Liver (tissue), 9 donors: ENCODE results near the gene CCDC60. TPM values are rescaled to one million over a fixed set of nuclear protein-coding genes. Genes with fewer than 3 reads are reported as not detected.

Experiments
- DNase-seq: peaks from one replicate; pipeline ENCODE4 v3.0.0-alpha.2; 2017; ENCODE audit warnings: low spot score
- H3K27ac ChIP-seq, 2 donors: one replicate each; pipeline ENCODE4 v1.7.0; 2013; ENCODE audit warnings: inconsistent platforms in 2 of 2, low read length in 2 of 2, control low read depth in 1 of 2, low read depth in 1 of 2, mild to moderate bottlenecking in 1 of 2
- H3K27me3 ChIP-seq, 4 donors: one replicate each; pipeline versions ENCODE4 v1.6.1 to v1.7.0; 2013; ENCODE audit warnings: low read length in 3 of 4, inconsistent platforms in 1 of 4, mild to moderate bottlenecking in 1 of 4, moderate library complexity in 1 of 4; ENCODE audit not compliant: control insufficient read depth in 4 of 4, insufficient read depth in 4 of 4
- H3K36me3 ChIP-seq, 4 donors: one replicate each; pipeline versions ENCODE4 v1.6.1 to v1.7.0; 2013; ENCODE audit warnings: low read length in 3 of 4, mild to moderate bottlenecking in 3 of 4, low read depth in 1 of 4, moderate library complexity in 1 of 4; ENCODE audit not compliant: control insufficient read depth in 4 of 4, insufficient read depth in 3 of 4
- H3K4me1 ChIP-seq, 4 donors: one replicate each; pipeline versions ENCODE4 v1.6.1 to v1.7.0; 2013; ENCODE audit warnings: low read length in 3 of 4, mild to moderate bottlenecking in 3 of 4, moderate library complexity in 1 of 4; ENCODE audit not compliant: control insufficient read depth in 4 of 4, insufficient read depth in 4 of 4
- H3K4me3 ChIP-seq, 3 donors: one replicate each; pipeline versions ENCODE4 v1.6.1 to v1.7.0; 2013; ENCODE audit warnings: low read length in 3 of 3, control low read depth in 1 of 3, low read depth in 1 of 3, mild to moderate bottlenecking in 1 of 3
- H3K9ac ChIP-seq, 2 donors: one replicate each; pipeline ENCODE4 v1.7.0; 2013; ENCODE audit warnings: low read length in 2 of 2, mild to moderate bottlenecking in 2 of 2, moderate library complexity in 2 of 2, control low read depth in 1 of 2, low read depth in 1 of 2
- H3K9me3 ChIP-seq, 4 donors: one replicate each; pipeline versions ENCODE4 v1.6.1 to v1.7.0; 2013; ENCODE audit warnings: low read length in 3 of 4; ENCODE audit not compliant: control insufficient read depth in 4 of 4
- ATF3 ChIP-seq: IDR thresholded peaks from 2 replicates; pipeline ENCODE4 v1.6.1; 2016; ENCODE audit warnings: antibody characterized with exemption
- EGR1 ChIP-seq, 2 donors: IDR thresholded peaks; 2 replicates each; pipeline ENCODE4 v1.6.1; 2016 to 2018; ENCODE audit warnings: antibody characterized with exemption in 2 of 2, low read depth in 2 of 2
- GABPA ChIP-seq, 2 donors: IDR thresholded peaks in 1 of 2; conservative IDR thresholded peaks in 1 of 2; 2 replicates each; pipeline ENCODE4 v1.6.1; 2016; ENCODE audit warnings: antibody characterized with exemption in 2 of 2, mild to moderate bottlenecking in 1 of 2, moderate library complexity in 1 of 2
- HNF4A ChIP-seq, 2 donors: conservative IDR thresholded peaks; 2 replicates each; pipeline ENCODE4 v1.6.1; 2016; ENCODE audit warnings: antibody characterized with exemption in 2 of 2, mild to moderate bottlenecking in 2 of 2
- HNF4G ChIP-seq: IDR thresholded peaks from 2 replicates; pipeline ENCODE4 v1.6.1; 2016; ENCODE audit warnings: antibody characterized with exemption
- JUND ChIP-seq, 2 donors: IDR thresholded peaks; 2 replicates each; pipeline ENCODE4 v1.6.1; 2016; ENCODE audit warnings: antibody characterized with exemption in 2 of 2
- NR2F2 ChIP-seq: IDR thresholded peaks from 2 replicates; pipeline ENCODE4 v1.6.1; 2016; ENCODE audit warnings: antibody characterized with exemption
- RAD21 ChIP-seq, 2 donors: IDR thresholded peaks; 2 replicates each; pipeline ENCODE4 v1.6.1; 2016; ENCODE audit warnings: antibody characterized with exemption in 2 of 2, mild to moderate bottlenecking in 2 of 2
- REST ChIP-seq: IDR thresholded peaks from 2 replicates; pipeline ENCODE4 v1.6.1; 2016; ENCODE audit warnings: antibody characterized with exemption, mild to moderate bottlenecking
- RXRA ChIP-seq, 2 donors: IDR thresholded peaks; 2 replicates each; pipeline ENCODE4 v1.6.1; 2017 to 2018; ENCODE audit warnings: antibody characterized with exemption in 2 of 2, mild to moderate bottlenecking in 1 of 2
- SP1 ChIP-seq: IDR thresholded peaks from 2 replicates; pipeline ENCODE4 v1.6.1; 2018; ENCODE audit warnings: antibody characterized with exemption, mild to moderate bottlenecking
- TAF1 ChIP-seq: conservative IDR thresholded peaks from 2 replicates; pipeline ENCODE4 v1.6.1; 2016; ENCODE audit warnings: antibody characterized with exemption, mild to moderate bottlenecking
- WGBS: extraction: QIAGEN DNeasy Blood & Tissue Kit; methylation state at CpG from one replicate; pipeline ENCODE4 v1.1.7; 2013; 5-methylcytosine and 5-hydroxymethylcytosine counted together
- polyA plus RNA-seq, 2 donors: library from polyadenylated mRNA; stranded (reverse) in 1 of 2; unstranded in 1 of 2; fragments of 200-250 nt in 1 of 2; fragments of >200 nt in 1 of 2; fragmentation: Nextera tagmentation in 1 of 2; extraction: Ambion mirVana in 1 of 2; gene quantifications; one replicate each; pipeline versions ENCODE4 v1.2.1 to v1.2.3, GENCODE V29; 2013 to 2015
- total RNA-seq, 2 donors: library from RNA; depleted of rRNA; stranded (reverse); fragments of >200 nt; gene quantifications; one replicate each; pipeline ENCODE4 v1.2.3, GENCODE V29; 2014
- TF ChIP-seq, protein P1 (sequence below): IDR thresholded peaks from 2 replicates; pipeline ENCODE4 v1.6.1; 2016; ENCODE audit warnings: antibody characterized with exemption
- TF ChIP-seq, protein P2 (sequence below): fragments of 150-350 bp; IDR thresholded peaks from 2 replicates; pipeline ENCODE4 v1.5.1; 2017; ENCODE audit warnings: improper control_type of control experiment, low read depth, low read length; ENCODE audit not compliant: missing input control
- donor health status: healthy.
- donor health status: healthy.
- donor health status: healthy.
- donor health status: healthy.
- donor health status: healthy.

The CCDC60 gene
- total and polyA plus RNA-seq, 4 donors, result not detected

GRCh38 chr12:119505001-119505400, 170.5 kb downstream of the CCDC60 start:
- no peak overlapping the region for H3K27ac ChIP-seq
- WGBS, result 86% methylated on average over 6 of the region's 6 CpGs
- no peak overlapping the region for H3K9ac ChIP-seq
- no peaks in the 10 kb centered on the region for H3K9me3 ChIP-seq
- no peak overlapping the region for H3K4me3 ChIP-seq
- no peak for TF ChIP-seq HNF4A (conservative IDR thresholded peaks at IDR 0.05)
- TF ChIP-seq, protein P1, sequence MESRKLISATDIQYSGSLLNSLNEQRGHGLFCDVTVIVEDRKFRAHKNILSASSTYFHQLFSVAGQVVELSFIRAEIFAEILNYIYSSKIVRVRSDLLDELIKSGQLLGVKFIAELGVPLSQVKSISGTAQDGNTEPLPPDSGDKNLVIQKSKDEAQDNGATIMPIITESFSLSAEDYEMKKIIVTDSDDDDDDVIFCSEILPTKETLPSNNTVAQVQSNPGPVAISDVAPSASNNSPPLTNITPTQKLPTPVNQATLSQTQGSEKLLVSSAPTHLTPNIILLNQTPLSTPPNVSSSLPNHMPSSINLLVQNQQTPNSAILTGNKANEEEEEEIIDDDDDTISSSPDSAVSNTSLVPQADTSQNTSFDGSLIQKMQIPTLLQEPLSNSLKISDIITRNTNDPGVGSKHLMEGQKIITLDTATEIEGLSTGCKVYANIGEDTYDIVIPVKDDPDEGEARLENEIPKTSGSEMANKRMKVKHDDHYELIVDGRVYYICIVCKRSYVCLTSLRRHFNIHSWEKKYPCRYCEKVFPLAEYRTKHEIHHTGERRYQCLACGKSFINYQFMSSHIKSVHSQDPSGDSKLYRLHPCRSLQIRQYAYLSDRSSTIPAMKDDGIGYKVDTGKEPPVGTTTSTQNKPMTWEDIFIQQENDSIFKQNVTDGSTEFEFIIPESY, result no peak
- TF ChIP-seq TAF1, result no peak
- no peak for TF ChIP-seq JUND (IDR thresholded peaks at IDR 0.05)
- TF ChIP-seq RAD21 (IDR thresholded peaks at IDR 0.05), result no peak
- TF ChIP-seq RXRA (IDR thresholded peaks at IDR 0.05), result no peak
- TF ChIP-seq SP1, result no peak
- no peak for TF ChIP-seq EGR1 (IDR thresholded peaks at IDR 0.05; ENCODE audit: low read depth in 2 of 2)
- no peak for TF ChIP-seq ATF3
- TF ChIP-seq, protein P2, sequence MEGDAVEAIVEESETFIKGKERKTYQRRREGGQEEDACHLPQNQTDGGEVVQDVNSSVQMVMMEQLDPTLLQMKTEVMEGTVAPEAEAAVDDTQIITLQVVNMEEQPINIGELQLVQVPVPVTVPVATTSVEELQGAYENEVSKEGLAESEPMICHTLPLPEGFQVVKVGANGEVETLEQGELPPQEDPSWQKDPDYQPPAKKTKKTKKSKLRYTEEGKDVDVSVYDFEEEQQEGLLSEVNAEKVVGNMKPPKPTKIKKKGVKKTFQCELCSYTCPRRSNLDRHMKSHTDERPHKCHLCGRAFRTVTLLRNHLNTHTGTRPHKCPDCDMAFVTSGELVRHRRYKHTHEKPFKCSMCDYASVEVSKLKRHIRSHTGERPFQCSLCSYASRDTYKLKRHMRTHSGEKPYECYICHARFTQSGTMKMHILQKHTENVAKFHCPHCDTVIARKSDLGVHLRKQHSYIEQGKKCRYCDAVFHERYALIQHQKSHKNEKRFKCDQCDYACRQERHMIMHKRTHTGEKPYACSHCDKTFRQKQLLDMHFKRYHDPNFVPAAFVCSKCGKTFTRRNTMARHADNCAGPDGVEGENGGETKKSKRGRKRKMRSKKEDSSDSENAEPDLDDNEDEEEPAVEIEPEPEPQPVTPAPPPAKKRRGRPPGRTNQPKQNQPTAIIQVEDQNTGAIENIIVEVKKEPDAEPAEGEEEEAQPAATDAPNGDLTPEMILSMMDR, result no peak
- TF ChIP-seq GABPA (IDR thresholded peaks at IDR 0.05 in 1 of 2, conservative IDR thresholded peaks at IDR 0.05 in 1 of 2), result no peak
- TF ChIP-seq NR2F2, result no peak
- H3K4me1 ChIP-seq, result no peaks in the 10 kb centered on the region
- no peak for DNase-seq
- no peaks in the 10 kb centered on the region for H3K36me3 ChIP-seq
- H3K27me3 ChIP-seq, result peaks cover 0 to 1% (median 0%) of the 10 kb centered on the region in 4 donors

DNA sequence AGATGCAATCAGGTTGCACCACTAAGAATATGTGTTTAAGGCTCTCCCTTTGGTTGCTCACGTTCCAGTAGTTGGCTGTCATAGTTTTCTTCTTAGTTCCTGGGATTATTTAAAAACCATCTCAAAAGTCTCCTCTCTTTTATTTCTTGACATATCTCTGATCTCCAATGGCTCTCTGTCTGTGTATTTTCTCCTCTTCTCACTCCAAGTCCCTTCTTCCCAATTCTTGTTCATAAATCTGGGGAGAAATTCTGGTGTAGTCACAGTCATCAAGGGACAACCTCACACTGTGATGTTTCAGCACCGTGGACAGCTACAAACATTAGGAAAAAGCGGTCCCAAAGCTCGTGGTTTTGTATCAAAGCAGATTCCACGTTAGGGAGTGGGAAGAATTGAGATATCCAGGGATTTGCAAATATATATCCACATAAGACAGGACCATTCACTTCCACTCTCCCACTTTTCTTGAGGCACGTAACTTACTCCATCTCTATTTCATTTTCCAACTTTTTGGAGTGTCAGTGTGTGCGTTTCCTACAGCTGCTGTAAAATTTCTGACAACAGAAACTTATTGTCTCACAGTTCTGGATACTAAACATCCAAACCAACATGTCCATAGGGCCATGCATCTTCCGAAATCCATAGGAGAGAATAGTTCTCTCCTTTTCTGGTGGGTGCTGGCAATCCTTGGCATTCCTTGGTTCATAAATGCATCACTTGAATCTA, 178.4 kb downstream of the CCDC60 start:
- Histone ChIP-seq H3K4me1 (no peaks in the 10 kb centered on the region), H3K9me3 (no peaks in the 10 kb centered on the region), H3K27ac (no peak overlapping the region), H3K9ac (no peak overlapping the region), H3K4me3 (no peak overlapping the region), H3K27me3 (peaks cover 0 to 3% (median 0%) of the 10 kb centered on the region in 4 donors), H3K36me3 (no peaks in the 10 kb centered on the region)
- no peak for TF ChIP-seq HNF4G
- TF ChIP-seq REST, result peak; percentile 99
- TF ChIP-seq RAD21 (IDR thresholded peaks at IDR 0.05), result no peak
- 37% methylated on average over 8 of the region's 8 CpGs for WGBS
- no peak for DNase-seq
